Stimulated activated CD8-positive, alpha-beta memory T cell treated with anti-CD3 and anti-CD28 coated beads, Interleukin-12 subunit alpha, Interleukin-12 subunit beta, amount 100 ng/mL, for 1 hour (primary cell): Measurements from ENCODE around the gene CHRNB4.
"Not testable (repeated sequence)": the region's sequence is repeated elsewhere in the genome, so short reads cannot be mapped to it uniquely, and the experiment has no call there.

Experiments used
- DNase-seq: peaks from one replicate; pipeline ENCODE4 v3.0.0-alpha.2; 2020; ENCODE audit warnings: low read depth

CHRNB4 gene, protein sequence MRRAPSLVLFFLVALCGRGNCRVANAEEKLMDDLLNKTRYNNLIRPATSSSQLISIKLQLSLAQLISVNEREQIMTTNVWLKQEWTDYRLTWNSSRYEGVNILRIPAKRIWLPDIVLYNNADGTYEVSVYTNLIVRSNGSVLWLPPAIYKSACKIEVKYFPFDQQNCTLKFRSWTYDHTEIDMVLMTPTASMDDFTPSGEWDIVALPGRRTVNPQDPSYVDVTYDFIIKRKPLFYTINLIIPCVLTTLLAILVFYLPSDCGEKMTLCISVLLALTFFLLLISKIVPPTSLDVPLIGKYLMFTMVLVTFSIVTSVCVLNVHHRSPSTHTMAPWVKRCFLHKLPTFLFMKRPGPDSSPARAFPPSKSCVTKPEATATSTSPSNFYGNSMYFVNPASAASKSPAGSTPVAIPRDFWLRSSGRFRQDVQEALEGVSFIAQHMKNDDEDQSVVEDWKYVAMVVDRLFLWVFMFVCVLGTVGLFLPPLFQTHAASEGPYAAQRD

DNA sequence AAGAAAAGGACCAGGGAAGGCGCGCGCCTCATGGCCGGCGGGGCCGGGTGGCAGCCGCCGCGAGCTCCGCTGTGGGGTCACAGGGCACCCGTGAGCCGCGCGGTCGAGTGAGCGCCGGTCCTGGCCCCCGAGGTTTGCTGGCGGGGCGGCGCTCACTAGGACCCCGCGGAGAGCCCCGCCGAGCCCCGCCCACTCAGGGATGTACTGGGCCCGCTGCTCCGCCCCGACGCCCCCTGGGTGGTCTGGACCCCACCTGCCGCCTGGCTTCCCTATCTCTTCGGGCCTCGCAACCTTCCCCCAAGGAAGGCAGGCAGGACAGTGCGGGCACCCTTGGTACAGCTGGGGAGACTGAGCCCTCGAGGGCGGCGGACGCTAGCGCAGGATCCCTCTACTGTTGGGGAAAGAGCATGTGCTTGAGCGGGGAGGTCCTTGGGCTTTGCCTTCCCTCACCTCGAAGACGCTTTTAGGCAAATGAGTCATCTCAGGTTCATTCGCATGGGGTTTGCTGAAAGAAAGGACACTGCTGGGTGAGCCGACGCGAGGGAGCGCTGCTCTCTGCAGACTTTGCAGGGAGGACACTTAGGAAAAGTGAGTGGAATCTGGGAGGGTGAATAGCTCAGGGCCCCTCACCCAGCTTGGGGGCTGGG, at the start of gene CHRNB4:
TSS of gene CHRNB4 (minus strand) at position 109 of the 647 bp plus-strand sequence. CDS start at position 32, 77 bp downstream.
- no peak for DNase-seq

DNA sequence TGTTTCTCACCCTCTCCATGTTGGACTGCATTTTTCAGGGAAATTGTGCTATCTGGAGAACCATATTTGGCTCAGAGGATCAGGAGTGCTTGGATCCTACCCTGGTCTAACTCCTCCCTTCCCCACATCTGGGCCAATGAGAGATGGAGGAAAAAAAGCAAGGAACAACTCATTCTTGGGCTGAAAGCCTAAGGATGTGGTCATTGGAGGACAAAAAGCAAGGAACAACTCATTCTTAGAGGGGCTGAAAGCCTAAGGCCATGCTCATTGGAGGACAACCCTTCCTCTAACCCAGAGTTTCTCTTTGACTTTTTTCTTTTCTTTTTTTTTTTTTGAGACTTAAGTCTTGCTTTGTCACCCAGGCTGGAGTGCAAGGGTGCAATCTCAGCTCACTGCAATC, 48.6 kb upstream of the CHRNB4 start:
- DNase-seq = no peak

DNA sequence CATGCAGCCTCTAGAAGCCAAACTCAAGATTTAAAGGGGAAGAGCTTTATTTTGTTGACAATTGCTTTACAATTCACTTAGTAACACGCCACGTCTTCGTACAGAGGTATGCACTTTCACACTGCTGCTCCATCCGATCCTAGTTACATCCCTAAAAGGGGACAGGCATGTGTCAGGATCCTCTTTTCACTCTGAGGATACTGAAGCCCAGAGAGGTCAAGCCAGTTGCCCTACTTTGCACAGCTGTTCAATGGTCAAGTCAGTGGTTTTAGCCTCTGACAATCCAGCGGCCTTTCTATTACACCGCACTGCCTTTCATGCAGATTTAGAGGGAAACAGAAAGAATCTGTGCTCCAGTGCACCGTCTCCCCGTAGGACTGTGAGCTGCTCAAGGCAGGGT, 44.9 kb upstream of the CHRNB4 start:
- DNase-seq = no peak

DNA sequence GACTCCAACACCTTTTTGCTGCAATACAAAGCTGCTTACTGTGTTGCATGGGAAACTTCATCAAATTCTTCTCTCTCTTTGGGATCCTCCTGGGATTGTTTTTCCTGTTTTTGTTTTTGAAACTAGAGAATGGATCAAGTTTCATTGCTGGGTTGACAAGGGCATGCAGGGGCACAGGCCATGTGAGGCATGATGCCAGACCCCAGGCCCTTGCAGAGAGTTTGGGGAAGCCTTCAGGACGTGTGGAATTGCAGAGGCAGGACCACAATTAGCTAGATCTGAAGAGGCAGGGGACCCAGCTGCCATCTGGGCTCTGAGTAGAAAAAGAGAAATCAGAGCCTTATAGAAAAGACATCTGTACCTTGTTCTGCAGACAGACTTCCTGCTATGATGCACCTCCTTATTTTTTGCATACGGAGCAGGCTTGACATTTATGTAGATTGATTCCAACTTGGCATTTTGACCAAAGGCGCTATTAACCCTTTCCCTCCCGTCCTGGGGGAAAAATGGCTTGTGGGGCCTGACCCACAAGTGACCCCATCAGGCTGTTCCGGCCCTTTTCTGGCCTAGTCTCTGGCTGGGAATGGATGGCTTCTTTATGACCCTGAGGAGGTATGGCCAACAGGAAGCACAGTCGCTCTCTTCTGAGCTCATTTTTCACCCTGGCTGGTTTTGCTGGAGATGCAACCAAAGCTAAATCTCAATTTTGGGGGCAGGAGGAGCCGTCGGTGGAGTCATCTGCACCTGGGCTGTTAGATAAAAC, 44.3 kb upstream of the CHRNB4 start:
- DNase-seq = no peak

- DNase-seq = no peak
These were observed 43.6 kb upstream of the CHRNB4 start for GRCh38 chr15:78684657-78685056.

DNA sequence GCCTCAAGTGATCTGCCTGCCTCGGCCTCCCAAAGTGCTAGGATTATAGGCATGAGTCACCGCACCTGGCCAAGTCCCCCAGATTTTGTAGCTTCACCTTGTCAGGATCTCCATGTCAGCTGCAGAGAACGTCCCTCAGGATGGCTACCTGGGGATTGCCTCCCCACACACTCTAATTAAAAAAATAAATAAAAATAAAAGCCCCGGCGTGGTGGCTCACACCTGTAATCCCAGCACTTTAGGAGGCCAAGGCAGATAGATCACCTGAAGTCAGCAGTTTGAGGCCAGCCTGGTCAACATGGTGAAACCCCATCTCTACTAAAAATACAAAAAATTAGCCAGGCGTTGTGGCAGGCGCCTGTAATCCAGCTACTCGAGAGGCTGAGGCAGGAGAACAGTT, 42.6 kb upstream of the CHRNB4 start:
- not testable (repeated sequence) for DNase-seq

GRCh38 chr15:78682693-78683410, 41.8 kb upstream of the CHRNB4 start:
- no peak for DNase-seq

GRCh38 chr15:78682004-78682651, 41.1 kb upstream of the CHRNB4 start:
- no peak for DNase-seq

DNA sequence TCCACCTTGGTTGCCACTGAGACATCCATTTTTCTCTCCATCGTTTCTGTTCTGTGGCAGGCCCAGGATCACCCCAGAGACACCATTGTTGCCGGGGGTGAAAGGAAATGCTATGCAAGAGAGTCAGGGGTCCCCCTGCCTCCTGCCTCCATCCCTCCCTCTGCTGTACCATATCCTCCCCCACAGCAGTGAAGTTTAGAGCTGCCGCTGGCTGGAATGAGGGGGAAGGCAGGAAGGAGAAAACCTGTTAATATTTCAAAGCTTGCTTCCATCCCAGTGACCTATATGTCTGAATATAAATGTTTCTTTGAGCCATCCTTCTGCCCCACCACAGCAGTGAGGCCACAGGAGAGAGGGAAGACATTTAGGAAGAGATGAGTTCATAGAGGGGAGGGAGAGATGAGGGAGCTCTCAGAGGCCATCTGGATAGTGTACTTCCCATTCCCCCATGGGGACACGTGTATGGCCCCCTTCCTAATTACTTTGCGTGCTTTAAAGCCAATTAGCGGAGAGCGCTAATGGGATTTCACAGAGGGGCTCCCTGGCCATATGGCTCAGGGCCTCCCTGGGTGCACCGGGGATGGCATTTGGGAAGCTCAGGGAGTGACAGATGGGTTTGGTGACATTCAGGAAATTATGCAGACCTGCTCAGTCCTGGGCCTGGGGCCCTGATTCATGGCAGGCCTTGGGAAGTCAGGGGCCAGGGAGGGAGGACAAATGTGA, 40.4 kb upstream of the CHRNB4 start:
- no peak for DNase-seq

DNA sequence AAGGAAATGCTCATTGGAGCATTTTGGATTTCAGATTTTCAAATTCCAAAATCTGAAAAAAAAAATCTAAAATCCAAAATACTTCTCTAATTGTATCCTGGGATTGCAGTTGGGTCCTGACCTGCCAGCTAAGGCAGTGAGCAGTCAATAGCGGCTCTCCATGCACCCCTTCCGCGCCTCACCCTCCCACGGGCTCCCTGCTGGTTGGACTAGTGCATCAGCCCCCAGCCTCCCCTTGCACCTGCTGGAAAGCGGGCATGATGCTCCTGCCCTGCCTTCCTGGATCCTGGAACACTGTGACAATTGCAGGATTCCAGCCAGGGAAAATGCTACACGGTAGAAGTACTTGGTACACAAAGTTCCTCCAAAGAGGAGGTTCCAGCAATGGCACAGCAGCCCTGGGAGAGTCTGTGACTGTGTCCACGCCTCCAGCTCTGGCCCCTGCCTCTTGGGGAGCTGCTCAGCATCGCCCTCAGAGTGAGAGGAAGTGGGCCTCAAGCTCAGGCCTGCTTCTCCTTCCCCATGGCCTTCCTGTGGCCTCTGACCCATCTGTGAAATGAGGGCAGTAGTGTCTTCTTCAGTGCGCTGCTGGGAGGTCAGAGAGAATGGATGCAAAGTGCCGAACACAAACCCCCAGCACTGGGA, 39.5 kb upstream of the CHRNB4 start:
- no peak for DNase-seq

GRCh38 chr15:78679089-78679511, 38.1 kb upstream of the CHRNB4 start:
- no peak for DNase-seq

DNA sequence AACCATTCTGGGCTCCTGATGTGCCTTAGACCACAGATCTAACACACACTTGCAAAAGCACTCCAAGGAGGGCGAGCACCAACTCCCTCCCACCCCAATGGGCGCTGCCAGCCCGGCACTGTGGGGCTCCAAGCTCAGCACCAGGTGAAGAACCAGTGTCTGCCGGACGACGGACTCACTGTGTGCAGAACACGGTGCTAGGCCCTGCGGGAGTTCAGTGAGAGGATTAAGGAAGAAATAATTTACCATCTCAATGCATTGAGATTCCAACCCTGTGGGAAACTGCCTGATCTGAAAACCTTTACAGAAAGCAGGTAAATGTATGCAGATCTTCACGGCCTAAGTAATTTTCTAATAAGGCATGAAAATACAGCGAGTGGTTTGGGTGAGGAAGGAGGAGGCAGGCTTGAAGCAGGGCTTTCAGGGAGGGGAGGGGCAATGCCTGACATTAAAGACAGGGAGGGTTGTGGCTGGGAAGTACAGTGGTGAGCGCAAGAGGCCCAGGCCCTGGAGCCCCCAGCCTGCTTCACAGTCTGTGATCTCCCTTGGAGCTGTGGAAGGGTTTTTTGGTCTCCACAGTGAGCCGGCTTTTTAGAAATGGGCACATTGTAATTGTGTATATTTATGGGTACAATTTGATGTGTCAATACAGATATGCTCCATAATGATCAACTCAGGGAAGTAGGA, 35.6 kb upstream of the CHRNB4 start:
- DNase-seq = no peak

DNA sequence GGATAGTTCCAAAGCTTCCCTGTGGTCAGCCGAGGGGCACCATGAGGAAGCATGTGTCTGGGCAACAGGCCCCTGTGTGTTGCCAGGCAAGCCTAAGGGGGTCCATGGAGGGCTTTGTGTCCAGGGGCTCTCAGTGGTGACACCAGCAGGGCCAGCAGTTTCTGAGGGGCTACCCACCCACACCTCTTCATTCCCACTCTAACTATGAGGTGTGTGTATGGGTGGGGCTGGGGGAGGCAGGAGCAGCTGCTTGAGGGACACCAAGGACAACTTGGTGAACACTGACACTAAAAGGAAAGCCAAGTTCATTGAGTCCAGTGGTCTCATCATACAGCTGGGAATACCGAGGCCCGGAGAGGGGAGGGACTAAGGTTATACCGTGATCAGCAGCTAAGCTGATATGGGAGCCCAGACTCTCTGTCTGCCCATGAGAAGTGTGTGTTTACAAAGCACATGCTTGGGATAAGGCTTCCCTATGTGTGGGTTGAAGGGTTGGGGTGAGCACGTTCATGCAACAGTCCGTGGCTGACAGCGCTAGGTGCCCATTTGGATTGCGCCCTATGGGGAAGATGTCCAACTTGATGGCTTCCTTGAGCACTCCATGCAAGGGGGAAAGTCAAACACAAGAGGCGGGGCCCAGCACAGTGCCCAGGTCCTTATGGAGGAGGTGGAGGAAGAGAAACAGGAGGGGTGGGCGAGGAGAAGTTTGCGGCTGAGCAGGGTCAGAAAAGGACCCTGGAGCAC, 34.8 kb upstream of the CHRNB4 start:
- DNase-seq = no peak

DNA sequence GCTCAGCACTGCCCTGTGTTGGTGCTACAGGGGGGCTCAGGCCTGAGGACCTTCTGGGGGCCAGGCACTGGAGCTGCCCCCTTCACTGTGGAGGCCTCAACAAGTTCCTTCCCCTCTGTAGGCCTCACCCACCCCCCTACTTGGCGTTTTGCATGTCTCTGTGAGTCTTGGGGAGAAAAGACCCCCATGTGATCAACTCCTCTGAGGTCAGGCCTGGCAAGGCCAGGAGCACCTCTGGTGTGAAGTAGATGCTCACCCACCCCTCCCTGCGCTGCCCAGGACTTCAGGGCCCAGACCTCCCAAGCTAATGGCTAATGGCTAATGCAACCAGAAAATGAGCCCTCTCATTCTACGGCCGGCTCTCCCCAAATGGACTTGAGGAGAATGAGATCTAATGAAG, 34.2 kb upstream of the CHRNB4 start:
- no peak for DNase-seq

DNA sequence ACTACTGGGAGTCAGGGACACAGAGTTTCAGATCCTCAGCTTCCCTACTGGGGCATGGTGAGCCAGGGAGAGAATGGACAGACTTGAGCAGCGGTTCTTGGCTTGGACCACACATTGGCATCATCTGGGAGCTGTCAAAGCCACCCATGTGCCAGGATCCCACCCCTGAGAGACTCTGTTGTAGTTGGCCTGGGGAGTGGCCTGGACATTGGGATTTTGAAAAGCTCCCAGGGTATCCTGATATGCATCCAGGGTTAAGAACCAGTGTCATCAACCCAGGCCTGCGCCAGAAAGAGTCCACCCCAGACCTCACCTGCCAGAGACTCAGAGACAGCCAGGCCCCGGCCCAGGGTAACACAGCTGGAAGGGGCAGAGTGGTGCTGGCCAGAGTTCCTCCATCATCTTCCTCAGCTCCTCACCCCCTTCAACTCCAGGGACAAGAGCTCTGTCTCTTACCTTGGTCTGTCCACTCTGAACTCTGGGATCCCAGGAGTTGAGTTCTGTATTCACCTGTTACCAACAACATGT, 33.0 kb upstream of the CHRNB4 start:
- DNase-seq = no peak

- no peak for DNase-seq
These were observed 32.5 kb upstream of the CHRNB4 start for GRCh38 chr15:78673476-78673875.

DNA sequence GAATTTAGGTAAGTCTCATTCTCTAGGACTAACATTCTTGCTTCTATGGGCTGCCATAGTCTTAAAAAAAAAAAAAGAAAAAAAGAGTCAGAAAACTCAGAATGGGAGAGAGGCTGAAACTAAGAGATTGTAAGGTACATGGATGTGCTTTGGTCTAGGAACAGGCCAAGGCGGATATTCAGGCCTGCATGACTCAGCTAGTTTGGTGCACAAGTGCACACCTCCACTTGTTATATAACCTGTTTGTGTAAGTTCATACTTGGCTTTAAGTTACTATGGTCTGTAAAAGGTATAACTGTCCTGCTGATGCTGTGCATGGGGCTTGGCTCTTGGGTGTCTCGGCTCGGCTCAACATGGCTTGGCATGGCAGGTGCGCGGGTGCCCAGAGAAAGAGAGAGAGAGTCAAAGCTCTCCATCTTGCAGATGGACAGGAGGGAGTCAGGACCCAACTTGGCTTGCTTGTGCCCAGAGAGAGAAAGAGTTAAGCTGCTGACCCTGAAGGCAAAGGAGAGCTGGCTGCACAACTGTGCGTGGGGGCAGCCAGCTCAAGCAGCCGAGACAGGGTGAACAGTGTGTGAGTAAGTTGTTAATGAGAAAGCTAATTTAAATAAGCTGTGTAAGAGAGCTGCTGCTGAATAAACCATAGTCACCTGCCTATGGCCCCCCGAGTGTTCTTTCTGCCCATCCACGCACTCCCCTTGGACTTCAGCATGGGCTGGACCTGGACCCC, 31.4 kb upstream of the CHRNB4 start:
- no peak for DNase-seq

GRCh38 chr15:78671626-78672211, 30.7 kb upstream of the CHRNB4 start:
- no peak for DNase-seq
